Gastroesophageal sphincter (tissue), 4 donors: ENCODE data around the gene NAV2. TPM values are rescaled to one million over a fixed set of nuclear protein-coding genes. Genes with fewer than 3 reads are reported as not detected.

ENCODE experiments used
- ATAC-seq: fragments of 150-250 bp; one replicate; pipeline ENCODE4 v1.9.1; 2016; ENCODE audit warnings: mild to moderate bottlenecking, moderate library complexity
- H3K27ac ChIP-seq, 4 donors: fragments of 200-600 bp; sonication (generic) in 3 of 4; 1 replicate in 3 of 4; 2 replicates in 1 of 4; pipeline ENCODE4 v1.5.1; 2016 to 2019
- H3K27me3 ChIP-seq: fragments of 200-600 bp; sonication (generic); one replicate; pipeline ENCODE4 v1.5.1; 2019
- H3K36me3 ChIP-seq, 2 donors: fragments of 200-600 bp; sonication (generic); one replicate each; pipeline ENCODE4 v1.5.1; 2019; ENCODE audit warnings: control low read depth in 1 of 2
- H3K4me1 ChIP-seq, 3 donors: fragments of 200-600 bp; sonication (generic); 1 replicate in 2 of 3; 2 replicates in 1 of 3; pipeline ENCODE4 v1.5.1; 2016 to 2019; ENCODE audit warnings: control low read depth in 2 of 3
- H3K4me3 ChIP-seq, 2 donors: fragments of 200-600 bp; sonication (generic); one replicate each; pipeline ENCODE4 v1.5.1; 2019; ENCODE audit warnings: mild to moderate bottlenecking in 1 of 2, moderate library complexity in 1 of 2
- H3K9me3 ChIP-seq, 3 donors: fragments of 200-600 bp; sonication (generic); one replicate each; pipeline ENCODE4 v1.5.1; 2017 to 2019; ENCODE audit warnings: control low read depth in 2 of 3
- EP300 ChIP-seq: sonication (generic); formaldehyde crosslinking; IDR thresholded peaks from one replicate; pipeline ENCODE4 v1.6.1; 2017; ENCODE audit warnings: antibody characterized with exemption, mild to moderate bottlenecking
- POLR2A ChIP-seq, 2 donors: fragments of 450-650 bp; IDR thresholded peaks; one replicate each; pipeline ENCODE4 v1.6.1; 2017; ENCODE audit warnings: antibody characterized with exemption in 2 of 2, mild to moderate bottlenecking in 2 of 2, moderate library complexity in 1 of 2
- POLR2AphosphoS5 ChIP-seq: sonication (generic); formaldehyde crosslinking; IDR thresholded peaks from one replicate; pipeline ENCODE4 v1.6.1; 2017; ENCODE audit warnings: antibody characterized with exemption
- WGBS, 2 donors: methylation state at CpG; one replicate each; pipeline ENCODE4 v1.1.5; 2018; ENCODE audit warnings: low coverage in 1 of 2; 5-methylcytosine and 5-hydroxymethylcytosine counted together
- total RNA-seq, 4 donors: library from RNA; depleted of rRNA; stranded (reverse); fragments of >200 nt; gene quantifications; one replicate each; pipeline ENCODE4 v1.1.0, GENCODE V29; 2016
- TF ChIP-seq, protein P1 (sequence below), 4 experiments: fragments of 200-600 bp in 2 of 4; fragments of 450-650 bp in 2 of 4; sonication (generic) in 1 of 4; IDR thresholded peaks; one replicate each; pipeline ENCODE4 v1.5.1; 2017 to 2019; ENCODE audit warnings: antibody characterized with exemption in 4 of 4, mild to moderate bottlenecking in 2 of 4, moderate library complexity in 2 of 4

The NAV2 gene
- total RNA-seq, 4 donors from 2014 or later, result 19.5 to 57.1 (median 43.4) TPM

GRCh38 chr11:19872512-19873145 lies 160.0 kb downstream of the NAV2 start:
- 100% methylated on average over 2 of the region's 4 CpGs; no CpG with 5 or more reads in 1 of the 2 donors for WGBS, 2 donors
- Histone ChIP-seq H3K4me3 (no peak overlapping the region), H3K9me3 (no peaks in the 10 kb centered on the region), H3K36me3 (peaks cover 0 to 41% of the 10 kb centered on the region in 2 donors), H3K27ac (no peak overlapping the region), H3K27me3 (no peaks in the 10 kb centered on the region), H3K4me1 (peaks cover 2 to 31% (median 12%) of the 10 kb centered on the region in 3 donors)
- TF ChIP-seq EP300, result no peak
- no peak for TF ChIP-seq POLR2A (IDR thresholded peaks at IDR 0.05)
- TF ChIP-seq, protein P1, sequence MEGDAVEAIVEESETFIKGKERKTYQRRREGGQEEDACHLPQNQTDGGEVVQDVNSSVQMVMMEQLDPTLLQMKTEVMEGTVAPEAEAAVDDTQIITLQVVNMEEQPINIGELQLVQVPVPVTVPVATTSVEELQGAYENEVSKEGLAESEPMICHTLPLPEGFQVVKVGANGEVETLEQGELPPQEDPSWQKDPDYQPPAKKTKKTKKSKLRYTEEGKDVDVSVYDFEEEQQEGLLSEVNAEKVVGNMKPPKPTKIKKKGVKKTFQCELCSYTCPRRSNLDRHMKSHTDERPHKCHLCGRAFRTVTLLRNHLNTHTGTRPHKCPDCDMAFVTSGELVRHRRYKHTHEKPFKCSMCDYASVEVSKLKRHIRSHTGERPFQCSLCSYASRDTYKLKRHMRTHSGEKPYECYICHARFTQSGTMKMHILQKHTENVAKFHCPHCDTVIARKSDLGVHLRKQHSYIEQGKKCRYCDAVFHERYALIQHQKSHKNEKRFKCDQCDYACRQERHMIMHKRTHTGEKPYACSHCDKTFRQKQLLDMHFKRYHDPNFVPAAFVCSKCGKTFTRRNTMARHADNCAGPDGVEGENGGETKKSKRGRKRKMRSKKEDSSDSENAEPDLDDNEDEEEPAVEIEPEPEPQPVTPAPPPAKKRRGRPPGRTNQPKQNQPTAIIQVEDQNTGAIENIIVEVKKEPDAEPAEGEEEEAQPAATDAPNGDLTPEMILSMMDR (IDR thresholded peaks at IDR 0.05), result no peak
- TF ChIP-seq POLR2AphosphoS5, result no peak
- no peak for ATAC-seq

GRCh38 chr11:19873730-19874129 lies 161.1 kb downstream of the NAV2 start:
- WGBS, 2 donors, result 57% methylated on average over 1 of the region's 1 CpG; no CpG with 5 or more reads in 1 of the 2 donors
- no peak for TF ChIP-seq EP300
- TF ChIP-seq POLR2A (IDR thresholded peaks at IDR 0.05), result no peak
- TF ChIP-seq POLR2AphosphoS5, result no peak
- TF ChIP-seq, protein P1 (IDR thresholded peaks at IDR 0.05), result no peak
- Histone ChIP-seq H3K4me1 (peaks cover 2 to 31% (median 3%) of the 10 kb centered on the region in 3 donors), H3K27ac (no peak overlapping the region), H3K36me3 (peaks cover 0 to 41% of the 10 kb centered on the region in 2 donors), H3K4me3 (no peak overlapping the region), H3K9me3 (no peaks in the 10 kb centered on the region), H3K27me3 (no peaks in the 10 kb centered on the region)
- no peak for ATAC-seq

DNA sequence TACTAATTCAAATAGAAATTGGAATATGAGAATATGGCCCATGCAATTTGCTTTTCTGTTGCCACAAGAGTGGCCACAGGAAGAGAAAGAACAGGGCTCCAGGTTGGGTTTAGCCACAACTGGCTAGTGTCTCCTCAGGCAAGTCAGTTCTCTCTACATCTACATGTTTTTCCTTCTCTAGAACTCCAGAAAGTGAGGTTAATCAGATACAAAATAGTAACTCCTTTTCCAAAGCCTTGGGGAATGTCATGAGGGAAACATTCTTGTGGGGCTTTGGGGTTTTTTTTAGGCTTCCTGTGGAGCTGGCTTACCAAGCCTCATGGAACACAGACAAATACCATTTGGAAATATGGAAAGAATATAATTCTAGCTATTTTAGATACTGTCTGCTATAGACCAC lies 161.6 kb downstream of the NAV2 start:
- ATAC-seq, result no peak
- no peaks in the 10 kb centered on the region for H3K27me3 ChIP-seq
- H3K4me3 ChIP-seq, result no peak overlapping the region
- no peaks in the 10 kb centered on the region for H3K9me3 ChIP-seq
- no peak overlapping the region for H3K27ac ChIP-seq
- peaks cover 0 to 38% of the 10 kb centered on the region in 2 donors for H3K36me3 ChIP-seq
- TF ChIP-seq POLR2A (IDR thresholded peaks at IDR 0.05), result no peak
- TF ChIP-seq EP300, result no peak
- TF ChIP-seq POLR2AphosphoS5, result no peak
- TF ChIP-seq, protein P1 (IDR thresholded peaks at IDR 0.05), result no peak
- H3K4me1 ChIP-seq, result peaks cover 0 to 31% (median 0%) of the 10 kb centered on the region in 3 donors

GRCh38 chr11:19876750-19877149 lies 164.1 kb downstream of the NAV2 start:
- ATAC-seq, result no peak
- Histone ChIP-seq H3K36me3 (peaks cover 0 to 37% of the 10 kb centered on the region in 2 donors), H3K9me3 (no peaks in the 10 kb centered on the region), H3K27ac (no peak overlapping the region), H3K27me3 (no peaks in the 10 kb centered on the region), H3K4me3 (no peak overlapping the region), H3K4me1 (peaks cover 0 to 22% (median 0%) of the 10 kb centered on the region in 3 donors)
- no peak for TF ChIP-seq POLR2A (IDR thresholded peaks at IDR 0.05)
- TF ChIP-seq, protein P1 (IDR thresholded peaks at IDR 0.05), result no peak
- no peak for TF ChIP-seq POLR2AphosphoS5
- no peak for TF ChIP-seq EP300
- WGBS, 2 donors, result 89 to 100% methylated on average over 1 of the region's 1 CpG

DNA sequence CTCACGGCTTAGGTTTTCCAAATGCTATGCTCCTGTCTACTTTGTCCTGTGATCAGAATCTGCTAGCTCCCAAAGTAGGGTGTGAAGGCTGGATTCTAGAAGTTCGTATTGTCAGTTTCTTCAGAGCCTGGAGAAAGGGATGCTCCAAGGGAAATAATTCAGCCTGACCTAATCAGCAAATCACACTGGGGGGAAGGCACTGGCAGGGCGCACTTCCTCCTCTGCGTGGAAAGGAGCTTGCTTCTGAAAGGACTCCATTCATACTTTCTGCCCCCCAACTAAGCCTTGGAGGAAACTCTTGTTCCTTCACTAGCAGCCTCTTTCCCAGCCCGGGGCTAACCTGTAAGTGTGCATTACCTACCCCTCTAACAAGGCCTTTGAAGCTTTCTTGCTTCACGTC lies 165.9 kb downstream of the NAV2 start:
- H3K4me1 ChIP-seq, result peaks cover 0 to 22% (median 0%) of the 10 kb centered on the region in 3 donors
- H3K36me3 ChIP-seq, result peaks cover 0 to 44% of the 10 kb centered on the region in 2 donors
- WGBS, 2 donors, result 83 to 85% methylated on average over 2 to 5 of the region's 6 CpGs
- H3K9me3 ChIP-seq, result no peaks in the 10 kb centered on the region
- H3K27ac ChIP-seq, result no peak overlapping the region
- H3K4me3 ChIP-seq, result no peak overlapping the region
- ATAC-seq, result no peak
- no peak for TF ChIP-seq EP300
- TF ChIP-seq POLR2AphosphoS5, result no peak
- TF ChIP-seq POLR2A (IDR thresholded peaks at IDR 0.05), result no peak
- TF ChIP-seq, protein P1 (IDR thresholded peaks at IDR 0.05), result no peak
- no peaks in the 10 kb centered on the region for H3K27me3 ChIP-seq
